Astrocyte of the cerebellum (primary cell): ENCODE data around the gene TNFAIP3.
A peak's percentile ranks its signal among the peaks of the same experiment; 100 is the strongest.

Experiments used
- DNase-seq: peaks from one replicate; pipeline ENCODE4 v3.0.0-alpha.2; 2011; ENCODE audit warnings: low read depth
- H3K4me3 ChIP-seq: 2 replicates; pipeline ENCODE4 v1.5.1; 2011; ENCODE audit warnings: mild to moderate bottlenecking, low read depth, low read length, moderate library complexity
- in situ Hi-C: cut with HindIII; loops from 2 replicates; pipeline ENCODE4 v1.10.0; 2017; ENCODE audit warnings: low sequenced_read_pairs
- TF ChIP-seq, protein P1 (sequence below): IDR thresholded peaks from 2 replicates; pipeline ENCODE4 v1.5.1; 2012; ENCODE audit warnings: low read length, low read depth, moderate library complexity, mild to moderate bottlenecking; ENCODE audit errors: missing control alignments

The TNFAIP3 gene

DNA sequence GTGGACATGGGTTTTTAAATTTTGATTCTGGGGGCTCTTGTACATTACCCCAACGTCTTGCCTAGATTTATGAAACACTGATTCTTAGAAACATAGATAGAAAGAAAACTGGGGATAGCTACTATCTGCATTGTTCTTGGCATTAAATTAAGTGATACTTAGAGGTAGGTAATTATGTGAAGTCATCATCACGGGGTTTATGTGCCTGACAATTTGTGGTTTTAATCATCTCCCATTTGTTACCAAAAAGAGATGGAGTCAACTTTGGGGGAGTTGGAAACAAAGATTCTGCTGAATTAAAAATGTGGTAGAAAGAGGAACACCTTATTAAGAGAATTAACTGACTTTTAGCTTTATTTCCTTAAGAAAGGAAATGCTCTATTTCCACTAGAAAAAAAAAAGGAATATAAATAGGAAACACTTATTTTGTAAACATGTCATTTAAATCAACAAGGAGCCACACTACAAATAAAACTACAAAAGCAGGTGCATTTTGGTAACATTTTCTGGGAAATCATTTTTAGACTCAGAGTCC is 5.6 kb downstream of the TNFAIP3 start:
- in situ Hi-C loops: no loop called here

DNA sequence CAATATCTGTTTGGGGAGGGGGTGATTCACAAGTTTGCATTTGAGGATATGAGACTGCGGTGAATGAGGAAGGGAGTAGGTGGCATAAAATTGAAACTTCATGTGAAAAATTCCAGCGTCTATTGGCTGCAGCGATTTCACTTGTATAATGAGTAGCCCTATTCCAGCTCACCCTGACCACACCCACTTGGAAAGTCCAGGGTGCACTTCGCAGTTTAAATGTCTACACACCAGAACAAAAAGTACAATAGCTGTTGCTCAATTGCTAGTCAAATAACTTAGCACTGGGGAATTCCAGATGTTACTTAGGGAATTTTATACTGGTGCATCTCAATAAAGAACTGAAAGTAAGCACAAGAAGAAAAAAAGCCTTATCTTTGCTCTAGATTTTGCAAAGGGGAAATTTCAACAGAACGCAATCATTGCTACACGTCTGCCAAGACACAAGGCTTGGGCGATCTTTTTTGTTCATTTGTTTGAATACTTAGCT is 6.3 kb downstream of the TNFAIP3 start:
- peak; percentile 61 for DNase-seq
- TF ChIP-seq, protein P1, sequence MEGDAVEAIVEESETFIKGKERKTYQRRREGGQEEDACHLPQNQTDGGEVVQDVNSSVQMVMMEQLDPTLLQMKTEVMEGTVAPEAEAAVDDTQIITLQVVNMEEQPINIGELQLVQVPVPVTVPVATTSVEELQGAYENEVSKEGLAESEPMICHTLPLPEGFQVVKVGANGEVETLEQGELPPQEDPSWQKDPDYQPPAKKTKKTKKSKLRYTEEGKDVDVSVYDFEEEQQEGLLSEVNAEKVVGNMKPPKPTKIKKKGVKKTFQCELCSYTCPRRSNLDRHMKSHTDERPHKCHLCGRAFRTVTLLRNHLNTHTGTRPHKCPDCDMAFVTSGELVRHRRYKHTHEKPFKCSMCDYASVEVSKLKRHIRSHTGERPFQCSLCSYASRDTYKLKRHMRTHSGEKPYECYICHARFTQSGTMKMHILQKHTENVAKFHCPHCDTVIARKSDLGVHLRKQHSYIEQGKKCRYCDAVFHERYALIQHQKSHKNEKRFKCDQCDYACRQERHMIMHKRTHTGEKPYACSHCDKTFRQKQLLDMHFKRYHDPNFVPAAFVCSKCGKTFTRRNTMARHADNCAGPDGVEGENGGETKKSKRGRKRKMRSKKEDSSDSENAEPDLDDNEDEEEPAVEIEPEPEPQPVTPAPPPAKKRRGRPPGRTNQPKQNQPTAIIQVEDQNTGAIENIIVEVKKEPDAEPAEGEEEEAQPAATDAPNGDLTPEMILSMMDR: no peak
- in situ Hi-C loops: no loop called here
- no peak overlapping the region for H3K4me3 ChIP-seq

More for the DNA sequence above, 5.6 kb downstream of the TNFAIP3 start:
- no peak for DNase-seq
- H3K4me3 ChIP-seq: no peak overlapping the region
- TF ChIP-seq, protein P1: no peak

GRCh38 chr6:137874204-137875057 is 7.4 kb downstream of the TNFAIP3 start:
- in situ Hi-C loops: no loop called here
- TF ChIP-seq, protein P1: no peak
- no peak for DNase-seq
- no peak overlapping the region for H3K4me3 ChIP-seq

GRCh38 chr6:137875058-137875520 is 8.0 kb downstream of the TNFAIP3 start:
- in situ Hi-C loops: no loop called here
- TF ChIP-seq, protein P1: no peak
- DNase-seq: no peak
- no peak overlapping the region for H3K4me3 ChIP-seq

DNA sequence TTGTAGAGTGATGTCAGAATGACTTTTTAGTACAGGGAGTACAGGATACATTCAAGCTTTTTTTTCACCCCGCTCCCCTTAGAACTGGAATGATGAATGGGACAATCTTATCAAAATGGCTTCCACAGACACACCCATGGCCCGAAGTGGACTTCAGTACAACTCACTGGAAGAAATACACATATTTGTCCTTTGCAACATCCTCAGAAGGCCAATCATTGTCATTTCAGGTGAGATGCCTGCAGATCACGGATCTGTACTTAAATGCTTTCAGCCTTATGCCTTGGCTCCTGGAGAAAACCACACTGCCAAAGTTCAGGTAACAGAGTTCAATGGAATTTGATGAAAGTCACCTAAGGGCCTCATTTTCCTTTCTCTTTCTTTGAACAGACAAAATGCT is 8.5 kb downstream of the TNFAIP3 start:
- no peak overlapping the region for H3K4me3 ChIP-seq
- TF ChIP-seq, protein P1: no peak
- no peak for DNase-seq
- in situ Hi-C loops: no loop called here

GRCh38 chr6:137876547-137876946 is 9.5 kb downstream of the TNFAIP3 start:
- H3K4me3 ChIP-seq: no peak overlapping the region
- TF ChIP-seq, protein P1: no peak
- DNase-seq: no peak
- in situ Hi-C loops: no loop called here
